ENCODE data around the gene TTLL11. TPM values are rescaled to one million over a fixed set of nuclear protein-coding genes. Genes with fewer than 3 reads are reported as not detected.

The TTLL11 gene
- total RNA-seq, 1 donor from 2014 or later, result 4.0 TPM

DNA sequence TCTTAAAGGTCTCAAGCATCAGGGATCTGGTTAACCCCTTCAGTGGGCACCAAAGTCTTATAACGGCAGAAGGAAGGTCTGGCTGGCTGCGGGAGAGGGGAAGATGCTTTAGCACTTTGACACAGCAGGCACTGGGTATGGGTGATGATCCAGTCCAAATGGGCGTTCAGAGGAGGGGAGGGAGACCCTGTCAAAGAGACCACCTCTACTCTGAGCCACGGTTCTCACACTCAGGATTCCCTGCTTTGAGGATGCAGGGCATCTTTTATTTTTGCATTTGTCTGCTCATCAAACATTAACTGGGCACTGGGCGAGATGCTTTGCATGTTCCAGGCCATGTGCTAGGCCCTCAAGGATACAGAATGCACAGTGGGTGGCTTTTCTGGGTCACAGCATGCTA, 237.6 kb downstream of the TTLL11 start:
- no peak overlapping the region for H3K4me3 Mint-ChIP-seq (ENCODE audit: unreplicated experiment)
- peaks cover 28% of the 10 kb centered on the region for H3K4me1 Mint-ChIP-seq (ENCODE audit: unreplicated experiment)
- peaks cover 5% of the 10 kb centered on the region for H3K27me3 Mint-ChIP-seq (ENCODE audit: unreplicated experiment)
- no peaks in the 10 kb centered on the region for H3K9me3 Mint-ChIP-seq (ENCODE audit: unreplicated experiment)
- no peak for DNase-seq (ENCODE audit: low spot score)
- no peak overlapping the region for H3K27ac Mint-ChIP-seq (ENCODE audit: unreplicated experiment)
- H3K36me3 Mint-ChIP-seq (ENCODE audit: low read depth, unreplicated experiment), result peaks cover 4% of the 10 kb centered on the region
- TF ChIP-seq, protein P1, sequence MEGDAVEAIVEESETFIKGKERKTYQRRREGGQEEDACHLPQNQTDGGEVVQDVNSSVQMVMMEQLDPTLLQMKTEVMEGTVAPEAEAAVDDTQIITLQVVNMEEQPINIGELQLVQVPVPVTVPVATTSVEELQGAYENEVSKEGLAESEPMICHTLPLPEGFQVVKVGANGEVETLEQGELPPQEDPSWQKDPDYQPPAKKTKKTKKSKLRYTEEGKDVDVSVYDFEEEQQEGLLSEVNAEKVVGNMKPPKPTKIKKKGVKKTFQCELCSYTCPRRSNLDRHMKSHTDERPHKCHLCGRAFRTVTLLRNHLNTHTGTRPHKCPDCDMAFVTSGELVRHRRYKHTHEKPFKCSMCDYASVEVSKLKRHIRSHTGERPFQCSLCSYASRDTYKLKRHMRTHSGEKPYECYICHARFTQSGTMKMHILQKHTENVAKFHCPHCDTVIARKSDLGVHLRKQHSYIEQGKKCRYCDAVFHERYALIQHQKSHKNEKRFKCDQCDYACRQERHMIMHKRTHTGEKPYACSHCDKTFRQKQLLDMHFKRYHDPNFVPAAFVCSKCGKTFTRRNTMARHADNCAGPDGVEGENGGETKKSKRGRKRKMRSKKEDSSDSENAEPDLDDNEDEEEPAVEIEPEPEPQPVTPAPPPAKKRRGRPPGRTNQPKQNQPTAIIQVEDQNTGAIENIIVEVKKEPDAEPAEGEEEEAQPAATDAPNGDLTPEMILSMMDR (IDR thresholded peaks at IDR 0.05; ENCODE audit: unreplicated experiment), result no peak

DNA sequence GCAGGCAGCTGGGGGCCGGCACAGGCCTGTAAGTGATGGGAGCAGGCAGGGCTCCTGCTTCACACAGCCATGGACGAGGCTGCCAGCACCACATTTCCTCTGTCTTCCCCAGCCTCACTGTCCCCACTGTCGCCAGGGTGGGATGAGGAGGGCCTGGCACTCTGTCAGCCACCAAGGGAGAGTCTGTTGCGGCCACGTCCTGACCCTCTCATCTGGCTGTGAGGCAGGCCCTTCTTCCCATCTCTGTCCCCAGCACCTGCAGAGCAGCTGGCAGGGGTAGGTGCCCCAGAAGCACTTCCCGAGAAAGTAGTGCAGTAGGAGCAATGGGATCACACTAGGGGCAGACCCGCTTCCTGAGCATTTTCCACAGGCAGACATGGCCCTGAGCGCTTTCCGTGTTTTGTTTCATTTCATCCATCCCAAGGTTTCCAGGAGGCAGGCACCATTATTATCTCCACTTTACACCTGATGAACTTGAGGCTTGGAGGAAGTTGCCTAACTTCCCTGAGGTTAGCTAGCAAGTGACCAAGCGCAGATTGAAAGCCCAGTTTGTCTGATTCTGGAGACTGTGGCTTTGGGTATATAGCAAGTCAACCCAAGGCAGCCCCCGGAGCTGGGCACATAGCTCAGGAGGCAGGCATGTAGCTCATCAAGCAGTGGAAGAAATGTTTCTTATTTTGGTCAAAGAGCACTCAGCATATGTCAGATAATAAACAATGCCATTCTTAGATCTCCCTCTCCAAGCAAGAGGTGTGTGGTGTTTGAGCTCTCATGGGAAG, 239.3 kb downstream of the TTLL11 start:
- peaks cover 4% of the 10 kb centered on the region for H3K36me3 Mint-ChIP-seq (ENCODE audit: low read depth, unreplicated experiment)
- H3K4me1 Mint-ChIP-seq (ENCODE audit: unreplicated experiment), result peaks cover 19% of the 10 kb centered on the region
- H3K9me3 Mint-ChIP-seq (ENCODE audit: unreplicated experiment), result no peaks in the 10 kb centered on the region
- H3K27ac Mint-ChIP-seq (ENCODE audit: unreplicated experiment), result peak overlapping the region; percentile 5
- H3K4me3 Mint-ChIP-seq (ENCODE audit: unreplicated experiment), result no peak overlapping the region
- no peak for DNase-seq (ENCODE audit: low spot score)
- TF ChIP-seq, protein P1 (IDR thresholded peaks at IDR 0.05; ENCODE audit: unreplicated experiment), result no peak
- H3K27me3 Mint-ChIP-seq (ENCODE audit: unreplicated experiment), result peaks cover 6% of the 10 kb centered on the region

- Mint-ChIP-seq H3K4me3 (ENCODE audit: unreplicated experiment) (no peak overlapping the region), H3K4me1 (ENCODE audit: unreplicated experiment) (peaks cover 17% of the 10 kb centered on the region), H3K9me3 (ENCODE audit: unreplicated experiment) (no peaks in the 10 kb centered on the region), H3K36me3 (ENCODE audit: low read depth, unreplicated experiment) (peaks cover 4% of the 10 kb centered on the region), H3K27me3 (ENCODE audit: unreplicated experiment) (peaks cover 6% of the 10 kb centered on the region), H3K27ac (ENCODE audit: unreplicated experiment) (no peak overlapping the region)
- TF ChIP-seq, protein P1 (IDR thresholded peaks at IDR 0.05; ENCODE audit: unreplicated experiment), result no peak
- no peak for DNase-seq (ENCODE audit: low spot score)
Measured at GRCh38 chr9:121852651-121853616, 240.2 kb downstream of the TTLL11 start.

GRCh38 chr9:121852241-121852640, 240.9 kb downstream of the TTLL11 start:
- Mint-ChIP-seq H3K27me3 (ENCODE audit: unreplicated experiment) (peaks cover 6% of the 10 kb centered on the region), H3K9me3 (ENCODE audit: unreplicated experiment) (no peaks in the 10 kb centered on the region), H3K4me3 (ENCODE audit: unreplicated experiment) (no peak overlapping the region), H3K27ac (ENCODE audit: unreplicated experiment) (no peak overlapping the region), H3K4me1 (ENCODE audit: unreplicated experiment) (peaks cover 15% of the 10 kb centered on the region), H3K36me3 (ENCODE audit: low read depth, unreplicated experiment) (peaks cover 4% of the 10 kb centered on the region)
- TF ChIP-seq, protein P1 (IDR thresholded peaks at IDR 0.05; ENCODE audit: unreplicated experiment), result no peak
- no peak for DNase-seq (ENCODE audit: low spot score)
